Stimulated activated CD8-positive, alpha-beta memory T cell treated with anti-CD3 and anti-CD28 coated beads, Interleukin-12 subunit alpha, Interleukin-12 subunit beta, amount 100 ng/mL, for 1 hour (primary cell): ENCODE measurements around the gene CBFB.

Experiments used
- DNase-seq: peaks from one replicate; pipeline ENCODE4 v3.0.0-alpha.2; 2020; ENCODE audit warnings: low read depth

Gene CBFB

GRCh38 chr16:67016681-67017420 lies 12.1 kb upstream of the CBFB start:
- no peak for DNase-seq

GRCh38 chr16:67017421-67017750 lies 11.6 kb upstream of the CBFB start:
- no peak for DNase-seq

- peak; percentile 71 for DNase-seq
Measured at GRCh38 chr16:67017810-67018488, 11.0 kb upstream of the CBFB start.

GRCh38 chr16:67019171-67019570 lies 9.8 kb upstream of the CBFB start:
- no peak for DNase-seq

GRCh38 chr16:67021321-67021720 lies 7.6 kb upstream of the CBFB start:
- no peak for DNase-seq

GRCh38 chr16:67022531-67023214 lies 6.3 kb upstream of the CBFB start:
- DNase-seq: no peak

- no peak for DNase-seq
Measured at GRCh38 chr16:67023689-67024088, 5.3 kb upstream of the CBFB start.

GRCh38 chr16:67024384-67025209 lies 4.4 kb upstream of the CBFB start:
- DNase-seq: no peak

GRCh38 chr16:67025210-67025550 lies 3.8 kb upstream of the CBFB start:
- DNase-seq: no peak

- no peak for DNase-seq
Measured at GRCh38 chr16:67026570-67026969, 2.4 kb upstream of the CBFB start.

GRCh38 chr16:67027046-67027445 lies 1.9 kb upstream of the CBFB start:
- DNase-seq: no peak

GRCh38 chr16:67028167-67028695 lies 718 bp upstream of the CBFB start:
- no peak for DNase-seq

- DNase-seq: peak; percentile 20
Measured at GRCh38 chr16:67029254-67030096, 526 bp downstream of the CBFB start.

GRCh38 chr16:67030221-67030962 lies 1.4 kb downstream of the CBFB start:
- DNase-seq: no peak

GRCh38 chr16:67034487-67034886 lies 5.5 kb downstream of the CBFB start:
- DNase-seq: no peak

GRCh38 chr16:67035364-67035763 lies 6.4 kb downstream of the CBFB start:
- DNase-seq: no peak

GRCh38 chr16:67036323-67036741 lies 7.4 kb downstream of the CBFB start:
- DNase-seq: no peak

GRCh38 chr16:67039260-67040020 lies 10.5 kb downstream of the CBFB start:
- no peak for DNase-seq

GRCh38 chr16:67040166-67040565 lies 11.2 kb downstream of the CBFB start:
- DNase-seq: no peak

GRCh38 chr16:67040906-67041305 lies 12.0 kb downstream of the CBFB start:
- no peak for DNase-seq
